ENCODE measurements around the gene TK2. TPM values are rescaled to one million over a fixed set of nuclear protein-coding genes. Genes with fewer than 3 reads are reported as not detected.
A peak's percentile ranks its signal among the peaks of the same experiment; 100 is the strongest.

Gene TK2
- total RNA-seq, 2 experiments from 2014 or later: 3.6 to 5.1 TPM

DNA sequence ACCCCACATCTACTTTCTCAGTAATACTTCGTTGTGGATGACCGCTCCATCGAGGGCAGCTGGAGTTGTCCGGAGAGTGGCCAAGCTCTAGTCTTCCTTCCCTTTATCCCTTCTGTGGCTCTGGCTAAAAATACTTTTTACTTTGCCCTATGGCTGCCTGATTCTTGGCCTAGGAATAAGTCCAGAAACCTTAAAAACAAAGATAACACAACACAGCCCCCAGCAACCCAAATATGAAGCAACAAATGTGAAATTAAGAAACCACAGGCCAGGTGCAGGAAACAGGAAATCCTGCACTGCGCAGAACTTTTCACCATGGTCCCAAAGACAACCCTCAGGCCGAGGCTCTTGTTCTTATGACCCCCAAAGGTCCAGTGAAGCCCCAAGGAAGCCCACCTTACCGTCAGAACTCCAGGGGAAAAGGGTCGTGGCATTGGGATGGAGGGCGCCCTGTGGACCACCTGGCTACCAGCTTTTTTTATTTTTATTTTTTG is 26.0 kb downstream of the TK2 start:
- Histone ChIP-seq H3K9me3 (ENCODE audit: control insufficient read depth in 1 of 2, insufficient read depth in 1 of 2, low read length in 2 of 2) (no peaks in the 10 kb centered on the region), H3K27ac (ENCODE audit: low read depth in 1 of 2, low read length in 2 of 2) (peak overlapping the region; percentile 55 to 63), H3K4me1 (ENCODE audit: insufficient read depth, low read length) (peaks cover 74% of the 10 kb centered on the region), H3K36me3 (ENCODE audit: insufficient read depth, low read length) (peaks cover 2% of the 10 kb centered on the region), H3K4me3 (ENCODE audit: low read length) (peak overlapping the region; percentile 19), H3K27me3 (ENCODE audit: control insufficient read depth in 1 of 2, insufficient read depth in 2 of 2, low read length in 2 of 2) (no peaks in the 10 kb centered on the region)
- ATAC-seq (ENCODE audit: poor library complexity): peak; percentile 60
- POLR2A ChIA-PET: interaction anchor here (0.6 to 6.5 kb wide), 8 partner anchors 8 to 958 kb away, joined by 3 to 124 read pairs (median 3); partner anchors contain the start of genes CKLF and TK2
- peak overlapping the region; percentile 93 for H3K27ac Mint-ChIP-seq
- no peaks in the 10 kb centered on the region for H3K36me3 Mint-ChIP-seq (ENCODE audit: low read depth)
- peaks cover 85% of the 10 kb centered on the region for H3K4me1 Mint-ChIP-seq (ENCODE audit: low read depth)
- H3K4me3 Mint-ChIP-seq: peak overlapping the region; percentile 80
- intact Hi-C loops (cut with DNase I, micrococcal nuclease): loop anchor here in 1 of 2 experiments (2.0 kb wide), 1 partner anchor 25 kb away; no protein-coding TSS in a partner anchor
- CTCF ChIA-PET: interaction anchor here (1.0 to 4.0 kb wide), 4 partner anchors 12 to 85 kb away, joined by 3 to 15 read pairs (median 8); no protein-coding TSS in a partner anchor
- DNase-seq: peak in 9 of 14 experiments; percentile 24 to 83 (median 37)
- no peaks in the 10 kb centered on the region for H3K9me3 Mint-ChIP-seq
- TF ChIP-seq, protein P1, sequence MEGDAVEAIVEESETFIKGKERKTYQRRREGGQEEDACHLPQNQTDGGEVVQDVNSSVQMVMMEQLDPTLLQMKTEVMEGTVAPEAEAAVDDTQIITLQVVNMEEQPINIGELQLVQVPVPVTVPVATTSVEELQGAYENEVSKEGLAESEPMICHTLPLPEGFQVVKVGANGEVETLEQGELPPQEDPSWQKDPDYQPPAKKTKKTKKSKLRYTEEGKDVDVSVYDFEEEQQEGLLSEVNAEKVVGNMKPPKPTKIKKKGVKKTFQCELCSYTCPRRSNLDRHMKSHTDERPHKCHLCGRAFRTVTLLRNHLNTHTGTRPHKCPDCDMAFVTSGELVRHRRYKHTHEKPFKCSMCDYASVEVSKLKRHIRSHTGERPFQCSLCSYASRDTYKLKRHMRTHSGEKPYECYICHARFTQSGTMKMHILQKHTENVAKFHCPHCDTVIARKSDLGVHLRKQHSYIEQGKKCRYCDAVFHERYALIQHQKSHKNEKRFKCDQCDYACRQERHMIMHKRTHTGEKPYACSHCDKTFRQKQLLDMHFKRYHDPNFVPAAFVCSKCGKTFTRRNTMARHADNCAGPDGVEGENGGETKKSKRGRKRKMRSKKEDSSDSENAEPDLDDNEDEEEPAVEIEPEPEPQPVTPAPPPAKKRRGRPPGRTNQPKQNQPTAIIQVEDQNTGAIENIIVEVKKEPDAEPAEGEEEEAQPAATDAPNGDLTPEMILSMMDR (IDR thresholded peaks at IDR 0.05): no peak
- no peaks in the 10 kb centered on the region for H3K27me3 Mint-ChIP-seq

DNA sequence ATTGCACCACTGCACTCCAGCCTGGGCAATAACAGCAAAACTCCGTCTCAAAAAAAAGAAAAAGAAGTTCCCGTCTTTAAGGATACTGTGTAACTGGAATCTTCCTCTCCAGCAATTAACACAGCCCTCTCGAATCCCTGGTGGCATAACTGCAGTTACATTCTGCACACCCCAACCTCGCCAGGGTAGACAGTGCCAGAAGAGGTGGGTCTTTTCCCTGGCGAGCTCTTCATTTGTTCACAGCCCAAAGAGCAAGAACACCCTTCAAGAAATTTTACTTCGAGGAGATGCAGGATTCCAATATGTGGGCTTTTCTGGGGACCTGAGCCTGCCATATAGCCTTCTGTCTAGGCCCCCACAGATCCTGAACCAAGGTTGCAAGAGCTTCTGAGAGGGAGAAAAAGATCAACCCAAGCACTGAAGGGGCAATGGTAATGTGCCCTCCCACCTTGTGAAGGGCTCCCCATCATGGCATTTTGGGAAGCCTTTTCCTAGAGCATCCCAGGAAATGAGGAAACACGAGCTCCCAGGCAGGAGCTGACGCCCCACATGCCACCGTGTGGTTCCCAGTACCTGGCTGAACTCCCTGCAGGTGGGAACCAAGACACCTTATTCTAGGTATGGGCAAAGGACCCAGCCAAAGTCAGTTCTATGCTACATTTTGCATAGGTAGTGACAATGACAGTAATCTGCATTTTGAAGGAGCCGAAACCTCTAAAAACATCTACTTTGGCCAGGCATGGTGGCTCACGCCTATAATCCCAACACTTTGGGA is 26.9 kb downstream of the TK2 start:
- Histone ChIP-seq H3K9me3 (ENCODE audit: control insufficient read depth in 1 of 2, insufficient read depth in 1 of 2, low read length in 2 of 2) (no peaks in the 10 kb centered on the region), H3K36me3 (ENCODE audit: insufficient read depth, low read length) (no peaks in the 10 kb centered on the region), H3K4me1 (ENCODE audit: insufficient read depth, low read length) (peaks cover 75% of the 10 kb centered on the region), H3K4me3 (ENCODE audit: low read length) (no peak overlapping the region), H3K27ac (ENCODE audit: low read depth in 1 of 2, low read length in 2 of 2) (peak overlapping the region; percentile 35 to 49), H3K27me3 (ENCODE audit: control insufficient read depth in 1 of 2, insufficient read depth in 2 of 2, low read length in 2 of 2) (no peaks in the 10 kb centered on the region)
- ATAC-seq (ENCODE audit: poor library complexity) (no peak), DNase-seq (no peak)
- H3K4me3 Mint-ChIP-seq: peak overlapping the region; percentile 80
- peak overlapping the region; percentile 93 for H3K27ac Mint-ChIP-seq
- POLR2A ChIA-PET: interaction anchor here (1.1 to 6.5 kb wide), 4 partner anchors 12 to 81 kb away, joined by 3 to 124 read pairs (median 21); partner anchors contain the start of genes CKLF, CMTM3 and TK2
- H3K27me3 Mint-ChIP-seq: no peaks in the 10 kb centered on the region
- no peaks in the 10 kb centered on the region for H3K36me3 Mint-ChIP-seq (ENCODE audit: low read depth)
- CTCF ChIA-PET: interaction anchor here (1.2 to 4.0 kb wide), 5 partner anchors 11 to 66 kb away, joined by 3 to 20 read pairs (median 13); partner anchors contain the start of gene CKLF
- no peaks in the 10 kb centered on the region for H3K9me3 Mint-ChIP-seq
- intact Hi-C loops (cut with DNase I, micrococcal nuclease): no loop called here
- peaks cover 85% of the 10 kb centered on the region for H3K4me1 Mint-ChIP-seq (ENCODE audit: low read depth)
- TF ChIP-seq, protein P1 (IDR thresholded peaks at IDR 0.05): no peak

DNA sequence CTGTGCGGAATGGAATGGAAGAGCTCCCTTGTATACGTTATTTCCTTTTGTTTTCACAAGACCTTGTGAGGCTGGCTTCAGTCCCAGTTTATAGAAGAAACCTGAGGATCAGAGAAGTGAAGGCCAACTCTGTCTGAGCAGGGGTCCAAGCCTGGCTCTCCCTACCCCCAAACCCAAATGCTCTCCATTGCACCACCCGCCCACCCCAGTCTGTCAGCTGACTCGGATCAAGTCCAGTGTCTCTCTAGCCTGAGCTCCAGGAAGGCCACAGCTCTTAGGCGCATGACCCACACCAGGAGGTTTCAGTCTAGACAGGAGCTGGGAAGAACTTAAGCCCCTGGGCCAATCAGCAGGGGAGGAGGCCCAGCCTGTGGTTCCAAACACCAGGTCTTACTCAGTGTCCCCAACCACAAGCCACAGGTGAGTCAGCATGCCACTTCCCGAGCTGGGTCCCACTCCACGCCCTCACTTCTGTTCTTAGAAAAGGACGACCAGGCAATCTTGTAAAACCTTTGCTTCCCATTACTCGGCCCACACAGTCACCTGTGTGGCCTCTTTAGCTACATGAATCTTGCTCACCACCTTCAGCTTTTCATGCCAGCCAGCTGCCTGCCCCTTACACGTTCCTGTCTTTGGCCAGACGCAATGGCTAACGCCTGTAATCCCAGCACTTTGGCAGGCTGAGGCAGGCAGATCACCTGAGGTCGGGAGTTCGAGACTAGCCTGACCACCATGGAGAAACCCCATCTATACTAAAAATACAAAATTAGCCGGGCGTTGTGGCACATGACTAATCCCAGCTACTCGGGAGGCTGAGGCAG is 27.8 kb downstream of the TK2 start:
- peak overlapping the region; percentile 93 for H3K27ac Mint-ChIP-seq
- DNase-seq: peak; percentile 41 to 93 (median 80)
- peaks cover 86% of the 10 kb centered on the region for H3K4me1 Mint-ChIP-seq (ENCODE audit: low read depth)
- no peaks in the 10 kb centered on the region for H3K27me3 Mint-ChIP-seq
- Histone ChIP-seq H3K4me3 (ENCODE audit: low read length) (peak overlapping the region; percentile 2), H3K27ac (ENCODE audit: low read depth in 1 of 2, low read length in 2 of 2) (peak overlapping the region; percentile 14 to 49), H3K27me3 (ENCODE audit: control insufficient read depth in 1 of 2, insufficient read depth in 2 of 2, low read length in 2 of 2) (no peaks in the 10 kb centered on the region), H3K36me3 (ENCODE audit: insufficient read depth, low read length) (no peaks in the 10 kb centered on the region), H3K9me3 (ENCODE audit: control insufficient read depth in 1 of 2, insufficient read depth in 1 of 2, low read length in 2 of 2) (no peaks in the 10 kb centered on the region), H3K4me1 (ENCODE audit: insufficient read depth, low read length) (peaks cover 84% of the 10 kb centered on the region)
- no peaks in the 10 kb centered on the region for H3K36me3 Mint-ChIP-seq (ENCODE audit: low read depth)
- no peaks in the 10 kb centered on the region for H3K9me3 Mint-ChIP-seq
- intact Hi-C loops (cut with DNase I, micrococcal nuclease): no loop called here
- CTCF ChIA-PET: interaction anchor here (1.2 to 4.0 kb wide), 6 partner anchors 10 to 86 kb away, joined by 3 to 20 read pairs (median 10); partner anchors contain the start of gene CKLF
- H3K4me3 Mint-ChIP-seq: peak overlapping the region; percentile 74
- POLR2A ChIA-PET: interaction anchor here (1.0 to 6.5 kb wide), 6 partner anchors 11 to 230 kb away, joined by 3 to 124 read pairs (median 9); partner anchors contain the start of genes CKLF, CMTM3 and TK2
- TF ChIP-seq, protein P1 (IDR thresholded peaks at IDR 0.05): no peak
- ATAC-seq (ENCODE audit: poor library complexity): peak; percentile 76

Measured in CD4-positive, alpha-beta T cell (primary cell).